Activated CD8-positive, alpha-beta memory T cell treated with anti-CD3 and anti-CD28 coated beads, Interleukin-2, amount 50 U/mL, for 1 hour (primary cell): Measurements from ENCODE around the gene GLRA1.

ENCODE experiments used
- DNase-seq: peaks from one replicate; pipeline ENCODE4 v3.0.0-alpha.2; 2020; ENCODE audit errors: extremely low read depth

GLRA1 gene

DNA sequence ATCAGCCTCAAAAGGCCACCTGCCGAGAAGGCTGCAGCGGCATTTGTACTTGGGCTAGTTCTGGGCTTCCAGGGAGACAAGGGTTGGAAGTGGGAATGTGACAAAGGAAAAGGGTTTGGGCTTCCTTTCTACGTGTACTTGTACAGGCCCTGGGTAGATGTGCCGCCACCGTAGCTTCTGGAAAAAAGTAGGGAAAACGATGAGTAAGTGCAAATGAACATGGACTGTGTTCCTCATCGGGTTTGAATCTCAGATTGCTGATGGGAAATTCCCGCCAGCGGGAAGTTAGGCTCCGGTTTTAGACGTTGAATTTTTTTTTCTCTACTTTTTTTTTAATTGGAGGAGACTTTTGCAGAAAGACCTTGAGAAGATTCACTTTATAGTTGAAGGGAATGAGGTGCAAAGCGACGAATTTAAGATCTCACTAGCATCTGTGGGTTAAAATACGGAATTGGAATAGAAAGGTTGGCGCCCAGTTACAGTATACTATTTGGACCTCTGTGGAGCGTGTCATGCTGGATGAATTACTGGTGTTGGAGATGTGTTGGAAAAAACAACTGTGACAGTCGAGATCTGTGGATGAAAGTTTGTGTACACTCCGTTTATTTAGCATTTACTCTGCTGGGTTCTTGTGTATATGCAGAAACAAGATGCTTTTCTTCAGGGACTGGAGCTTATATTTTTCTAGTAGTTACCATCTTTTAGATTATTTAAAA is 151.6 kb downstream of the GLRA1 start:
- no peak for DNase-seq
